Activated B cell treated with CpG ODN at 0.5 μM for 24 hours (primary cell): ENCODE results near the gene CBR4. TPM values are rescaled to one million over a fixed set of nuclear protein-coding genes. Genes with fewer than 3 reads are reported as not detected.

Source experiments
- ATAC-seq: fragments of 200-7000 bp; cut with Tn5 transposase; one replicate; pipeline ENCODE4 v1.10.0; 2021; ENCODE audit warnings: low read depth, mild to moderate bottlenecking, moderate library complexity
- CTCF ChIA-PET: fragments of 350-600 bp; sonication (Branson Sonifier 250); formaldehyde crosslinking; loops from one replicate; lab custom pipeline; 2021; ENCODE audit warnings: antibody characterized with exemption; lab: Charles Lee
- POLR2A ChIA-PET: fragments of 350-600 bp; sonication (Branson Sonifier 250); formaldehyde crosslinking; loops from one replicate; lab custom pipeline; 2021; ENCODE audit warnings: antibody characterized with exemption; lab: Charles Lee
- DNase-seq: peaks from one replicate; pipeline ENCODE4 v3.0.0; 2022
- H3K27ac Mint-ChIP-seq: one replicate; pipeline ENCODE4 v1.8.0; 2020; ENCODE audit warnings: mixed read lengths
- H3K27me3 Mint-ChIP-seq: one replicate; pipeline ENCODE4 v1.8.0; 2021; ENCODE audit warnings: mixed read lengths
- H3K36me3 Mint-ChIP-seq: one replicate; pipeline ENCODE4 v1.8.0; 2021; ENCODE audit warnings: low read depth, mixed read lengths
- H3K4me1 Mint-ChIP-seq: one replicate; pipeline ENCODE4 v1.8.0; 2021; ENCODE audit warnings: mixed read lengths
- H3K4me3 Mint-ChIP-seq: one replicate; pipeline ENCODE4 v1.8.0; 2020; ENCODE audit warnings: mild to moderate bottlenecking, mixed read lengths
- H3K9me3 Mint-ChIP-seq: one replicate; pipeline ENCODE4 v1.8.0; 2020; ENCODE audit warnings: mixed read lengths
- intact Hi-C: fragments of 100-400 bp; cut with micrococcal nuclease; formaldehyde crosslinking; loops from one replicate; pipeline ENCODE4 v1.15.1; 2024
- total RNA-seq: library from RNA; stranded (reverse); gene quantifications from 2 replicates; pipeline ENCODE4 v1.2.3, GENCODE V29; 2022
- TF ChIP-seq, protein P1 (sequence below): fragments of 200-600 bp; IDR thresholded peaks from one replicate; pipeline ENCODE4 v1.8.0; 2022; ENCODE audit warnings: antibody characterized with exemption, mild to moderate bottlenecking

The CBR4 gene
- total RNA-seq, 1 donor from 2014 or later, result 25.7 TPM

- Mint-ChIP-seq H3K4me3 (no peak overlapping the region), H3K27me3 (peaks cover 3% of the 10 kb centered on the region), H3K36me3 (no peaks in the 10 kb centered on the region), H3K4me1 (no peaks in the 10 kb centered on the region), H3K9me3 (no peaks in the 10 kb centered on the region), H3K27ac (no peak overlapping the region)
- POLR2A ChIA-PET, result no interaction called here
- intact Hi-C loops, result no loop called here
- no peak for ATAC-seq
- CTCF ChIA-PET, result no interaction called here
- no peak for DNase-seq
- TF ChIP-seq, protein P1, sequence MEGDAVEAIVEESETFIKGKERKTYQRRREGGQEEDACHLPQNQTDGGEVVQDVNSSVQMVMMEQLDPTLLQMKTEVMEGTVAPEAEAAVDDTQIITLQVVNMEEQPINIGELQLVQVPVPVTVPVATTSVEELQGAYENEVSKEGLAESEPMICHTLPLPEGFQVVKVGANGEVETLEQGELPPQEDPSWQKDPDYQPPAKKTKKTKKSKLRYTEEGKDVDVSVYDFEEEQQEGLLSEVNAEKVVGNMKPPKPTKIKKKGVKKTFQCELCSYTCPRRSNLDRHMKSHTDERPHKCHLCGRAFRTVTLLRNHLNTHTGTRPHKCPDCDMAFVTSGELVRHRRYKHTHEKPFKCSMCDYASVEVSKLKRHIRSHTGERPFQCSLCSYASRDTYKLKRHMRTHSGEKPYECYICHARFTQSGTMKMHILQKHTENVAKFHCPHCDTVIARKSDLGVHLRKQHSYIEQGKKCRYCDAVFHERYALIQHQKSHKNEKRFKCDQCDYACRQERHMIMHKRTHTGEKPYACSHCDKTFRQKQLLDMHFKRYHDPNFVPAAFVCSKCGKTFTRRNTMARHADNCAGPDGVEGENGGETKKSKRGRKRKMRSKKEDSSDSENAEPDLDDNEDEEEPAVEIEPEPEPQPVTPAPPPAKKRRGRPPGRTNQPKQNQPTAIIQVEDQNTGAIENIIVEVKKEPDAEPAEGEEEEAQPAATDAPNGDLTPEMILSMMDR, result no peak
These were observed 17.6 kb upstream of the CBR4 start for GRCh38 chr4:169027663-169028062.

DNA sequence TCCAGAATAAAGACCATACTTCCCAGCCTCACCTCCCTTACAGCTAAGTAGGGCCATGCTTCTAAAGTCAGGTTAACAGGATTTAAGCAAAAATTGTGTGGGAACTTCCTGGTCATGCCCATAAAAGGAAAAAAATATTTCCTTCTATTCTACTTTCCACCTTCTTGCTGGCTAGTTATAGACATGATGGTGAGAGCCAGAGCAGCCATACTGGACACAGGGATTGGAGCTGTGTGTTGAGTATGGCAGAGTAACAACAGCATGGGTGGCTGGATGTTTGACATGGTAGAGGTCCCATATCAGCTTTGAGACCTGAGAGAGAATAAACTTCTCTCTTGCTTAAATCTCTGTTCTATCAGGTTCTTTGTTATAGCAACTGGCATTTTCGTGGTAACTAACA, 15.1 kb upstream of the CBR4 start:
- DNase-seq, result no peak
- Mint-ChIP-seq H3K4me1 (no peaks in the 10 kb centered on the region), H3K27ac (no peak overlapping the region), H3K27me3 (peaks cover 3% of the 10 kb centered on the region), H3K36me3 (no peaks in the 10 kb centered on the region), H3K9me3 (no peaks in the 10 kb centered on the region), H3K4me3 (no peak overlapping the region)
- TF ChIP-seq, protein P1, result no peak
- ATAC-seq, result no peak
- ChIA-PET CTCF (interaction anchor here (1.1 to 2.8 kb wide), 5 partner anchors 14 to 468 kb away, joined by 3 to 10 read pairs (median 7); partner anchors contain the start of gene CBR4), POLR2A (no interaction called here)
- intact Hi-C loops, result loop anchor here (1.0 kb wide), 1 partner anchor 461 kb away; no protein-coding TSS in a partner anchor

- ChIA-PET CTCF (interaction anchor here (1.1 to 2.8 kb wide), 5 partner anchors 14 to 469 kb away, joined by 3 to 10 read pairs (median 7); partner anchors contain the start of gene CBR4), POLR2A (no interaction called here)
- peak; percentile 50 for ATAC-seq
- Mint-ChIP-seq H3K4me1 (no peaks in the 10 kb centered on the region), H3K9me3 (no peaks in the 10 kb centered on the region), H3K4me3 (no peak overlapping the region), H3K36me3 (no peaks in the 10 kb centered on the region), H3K27ac (no peak overlapping the region), H3K27me3 (peaks cover 3% of the 10 kb centered on the region)
- intact Hi-C loops, result loop anchor here (1.0 kb wide), 2 partner anchors 462 to 542 kb away; no protein-coding TSS in a partner anchor
- no peak for DNase-seq
- TF ChIP-seq, protein P1, result no peak
These were observed 14.7 kb upstream of the CBR4 start for GRCh38 chr4:169024762-169025161.

- TF ChIP-seq, protein P1, result no peak
- H3K36me3 Mint-ChIP-seq, result no peaks in the 10 kb centered on the region
- no peak overlapping the region for H3K4me3 Mint-ChIP-seq
- DNase-seq (no peak), ATAC-seq (no peak)
- CTCF ChIA-PET, result no interaction called here
- no peaks in the 10 kb centered on the region for H3K27me3 Mint-ChIP-seq
- no peak overlapping the region for H3K27ac Mint-ChIP-seq
- POLR2A ChIA-PET, result no interaction called here
- H3K9me3 Mint-ChIP-seq, result no peaks in the 10 kb centered on the region
- intact Hi-C loops, result no loop called here
- H3K4me1 Mint-ChIP-seq, result no peaks in the 10 kb centered on the region
These were observed 8.4 kb upstream of the CBR4 start for GRCh38 chr4:169018406-169018805.

DNA sequence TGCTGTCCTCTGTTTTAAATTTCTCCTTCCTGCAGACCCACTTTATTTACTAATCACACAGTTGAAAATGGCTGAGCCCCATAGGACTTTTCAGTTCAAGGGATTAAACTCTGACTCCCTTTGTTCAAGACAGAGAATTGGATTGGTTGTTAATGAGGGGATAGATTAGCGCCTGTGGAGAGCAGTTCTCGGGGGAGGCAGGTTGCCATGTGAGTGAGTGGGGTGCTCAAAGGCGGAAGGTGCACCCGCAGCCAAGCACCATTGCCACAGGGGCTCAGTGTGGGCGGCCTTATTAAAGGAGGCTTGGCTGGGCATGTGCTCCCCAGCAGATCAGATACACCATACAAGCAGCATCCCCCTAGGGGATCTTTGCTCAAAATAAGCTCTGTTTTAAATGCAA, 7.9 kb upstream of the CBR4 start:
- DNase-seq, result no peak
- intact Hi-C loops, result no loop called here
- no peak overlapping the region for H3K27ac Mint-ChIP-seq

More for the DNA sequence above, 7.9 kb upstream of the CBR4 start:
- Mint-ChIP-seq H3K27me3 (no peaks in the 10 kb centered on the region), H3K36me3 (no peaks in the 10 kb centered on the region), H3K9me3 (no peaks in the 10 kb centered on the region), H3K4me3 (no peak overlapping the region), H3K4me1 (no peaks in the 10 kb centered on the region)
- CTCF ChIA-PET, result no interaction called here
- TF ChIP-seq, protein P1, result no peak
- ATAC-seq, result no peak
- POLR2A ChIA-PET, result no interaction called here
